LNCAP (cell line): ENCODE results near the gene CCM2.

Experiments used
- TF ChIP-seq, protein P1 (sequence below): fragments of 450-650 bp; IDR thresholded peaks from 2 replicates; pipeline ENCODE4 v1.5.1; 2017; ENCODE audit warnings: mild to moderate bottlenecking

CCM2 gene

DNA sequence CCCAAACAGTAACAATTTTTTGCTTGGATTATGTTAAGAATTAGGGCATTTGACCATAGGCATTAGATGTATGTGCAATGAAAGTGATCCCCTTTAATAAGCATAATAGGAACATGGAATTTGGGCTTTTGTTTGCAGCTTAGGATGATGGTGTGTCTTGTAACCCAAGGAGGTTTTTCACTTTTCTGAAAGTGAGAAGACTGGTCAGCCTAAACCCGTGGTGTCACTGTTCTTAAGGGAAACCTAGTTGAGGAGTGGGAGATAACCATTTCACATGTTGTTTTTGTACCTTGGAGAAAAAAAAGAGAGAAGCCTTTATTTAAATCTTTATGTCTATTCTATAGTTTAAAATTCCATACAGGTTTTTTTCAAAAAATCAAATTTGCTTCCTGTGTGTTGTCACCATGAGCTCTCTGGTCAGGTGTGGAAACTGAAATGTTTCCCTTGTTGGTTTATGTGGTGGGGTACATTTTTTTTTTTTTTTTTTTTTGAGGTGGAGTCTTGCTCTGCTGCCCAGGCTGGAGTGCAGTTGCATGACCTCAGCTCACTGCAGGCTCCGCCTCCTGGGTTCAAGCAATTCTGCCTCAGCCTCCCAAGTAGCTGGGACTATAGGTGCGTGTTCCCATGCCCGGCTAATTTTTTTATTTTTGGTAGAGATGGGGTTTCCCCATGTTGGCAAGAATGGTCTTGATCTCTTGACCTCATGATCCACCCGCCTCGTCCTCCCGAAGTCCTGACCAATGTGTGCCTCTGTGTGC is 7.7 kb downstream of the CCM2 start:
- TF ChIP-seq, protein P1, sequence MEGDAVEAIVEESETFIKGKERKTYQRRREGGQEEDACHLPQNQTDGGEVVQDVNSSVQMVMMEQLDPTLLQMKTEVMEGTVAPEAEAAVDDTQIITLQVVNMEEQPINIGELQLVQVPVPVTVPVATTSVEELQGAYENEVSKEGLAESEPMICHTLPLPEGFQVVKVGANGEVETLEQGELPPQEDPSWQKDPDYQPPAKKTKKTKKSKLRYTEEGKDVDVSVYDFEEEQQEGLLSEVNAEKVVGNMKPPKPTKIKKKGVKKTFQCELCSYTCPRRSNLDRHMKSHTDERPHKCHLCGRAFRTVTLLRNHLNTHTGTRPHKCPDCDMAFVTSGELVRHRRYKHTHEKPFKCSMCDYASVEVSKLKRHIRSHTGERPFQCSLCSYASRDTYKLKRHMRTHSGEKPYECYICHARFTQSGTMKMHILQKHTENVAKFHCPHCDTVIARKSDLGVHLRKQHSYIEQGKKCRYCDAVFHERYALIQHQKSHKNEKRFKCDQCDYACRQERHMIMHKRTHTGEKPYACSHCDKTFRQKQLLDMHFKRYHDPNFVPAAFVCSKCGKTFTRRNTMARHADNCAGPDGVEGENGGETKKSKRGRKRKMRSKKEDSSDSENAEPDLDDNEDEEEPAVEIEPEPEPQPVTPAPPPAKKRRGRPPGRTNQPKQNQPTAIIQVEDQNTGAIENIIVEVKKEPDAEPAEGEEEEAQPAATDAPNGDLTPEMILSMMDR: no peak

- TF ChIP-seq, protein P1: no peak
Observed at GRCh38 chr7:45013465-45013967, 13.5 kb downstream of the CCM2 start.

GRCh38 chr7:45015313-45015712 is 15.3 kb downstream of the CCM2 start:
- TF ChIP-seq, protein P1: no peak

DNA sequence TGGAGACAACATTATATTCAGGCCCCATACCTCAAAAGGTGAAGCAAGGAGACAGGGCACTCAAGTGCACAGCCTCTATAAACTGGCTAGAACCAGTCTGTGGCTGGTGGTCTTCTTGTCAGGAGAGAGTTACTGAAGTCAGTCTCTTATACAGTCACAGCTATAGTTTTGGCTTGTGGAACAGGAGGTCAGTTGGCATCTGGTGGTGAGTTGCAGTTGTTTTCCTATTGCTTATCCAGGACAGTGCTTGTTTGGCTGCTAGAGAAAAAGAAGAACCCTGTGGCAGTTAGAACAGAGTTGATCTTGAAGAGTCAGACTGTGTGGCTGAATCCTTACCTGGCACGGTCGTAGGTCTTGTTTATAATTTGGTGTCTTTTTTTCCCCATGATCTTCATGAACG is 17.3 kb downstream of the CCM2 start:
- TF ChIP-seq, protein P1: no peak

- TF ChIP-seq, protein P1: no peak
Observed at GRCh38 chr7:45020915-45021314, 20.9 kb downstream of the CCM2 start.

DNA sequence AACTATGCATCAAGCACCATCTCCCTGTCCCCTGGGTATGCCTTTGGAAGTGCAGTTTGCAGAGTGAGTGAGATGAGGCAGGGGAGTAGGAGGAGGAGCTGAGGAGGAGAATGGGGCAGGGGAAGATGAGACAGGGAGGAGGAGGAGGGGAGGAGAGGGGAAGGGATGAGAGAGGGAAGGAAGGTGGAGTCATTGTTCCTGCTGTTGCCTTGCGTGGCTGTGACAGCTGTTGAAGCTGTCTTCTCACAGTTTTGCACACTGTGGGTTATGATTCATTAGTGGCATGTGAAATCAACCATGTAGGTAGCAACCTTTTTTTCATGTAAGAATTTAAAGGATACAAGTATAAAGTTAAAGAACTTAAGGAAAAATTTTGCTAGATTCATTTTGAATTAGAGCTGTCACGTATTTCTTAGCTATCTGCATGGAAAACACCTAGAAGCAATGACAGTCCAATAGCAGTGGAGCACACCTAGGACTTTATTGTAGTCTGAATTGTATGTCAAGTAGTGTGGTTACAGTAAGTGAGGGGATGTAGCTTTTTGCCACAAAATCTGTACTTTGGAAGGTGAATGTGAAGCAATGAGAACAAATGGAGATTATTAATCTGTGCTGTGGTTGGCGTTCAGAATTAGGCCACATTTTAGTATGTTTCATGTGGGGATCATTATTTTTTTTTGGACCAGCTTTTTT is 21.7 kb downstream of the CCM2 start:
- TF ChIP-seq, protein P1: no peak

- TF ChIP-seq, protein P1: no peak
Observed at GRCh38 chr7:45024126-45024744, 24.2 kb downstream of the CCM2 start.
